ENCODE data around the gene ABHD17A.
A peak's percentile ranks its signal among the peaks of the same experiment; 100 is the strongest.
"Not testable (repeated sequence)": the region's sequence is repeated elsewhere in the genome, so short reads cannot be mapped to it uniquely, and the experiment has no call there.

Gene ABHD17A

GRCh38 chr19:1880611-1881392 is 4.5 kb downstream of the ABHD17A start:
- no peak for DNase-seq

GRCh38 chr19:1879982-1880381 is 5.3 kb downstream of the ABHD17A start:
- DNase-seq = not testable (repeated sequence)

- DNase-seq = not testable (repeated sequence)
These were observed 6.7 kb downstream of the ABHD17A start for GRCh38 chr19:1878583-1878982.

GRCh38 chr19:1877280-1877660 is 8.0 kb downstream of the ABHD17A start:
- not testable (repeated sequence) for DNase-seq

- DNase-seq = not testable (repeated sequence)
These were observed 8.6 kb downstream of the ABHD17A start for GRCh38 chr19:1876496-1877279.

- DNase-seq = peak; percentile 85
These were observed 9.4 kb downstream of the ABHD17A start for GRCh38 chr19:1875646-1876495.

GRCh38 chr19:1875265-1875645 is 10.0 kb downstream of the ABHD17A start:
- not testable (repeated sequence) for DNase-seq

GRCh38 chr19:1874554-1875185 is 10.6 kb downstream of the ABHD17A start:
- no peak for DNase-seq

- no peak for DNase-seq
These were observed 11.5 kb downstream of the ABHD17A start for GRCh38 chr19:1873524-1874473.

GRCh38 chr19:1872807-1873523 is 12.3 kb downstream of the ABHD17A start:
- DNase-seq = no peak

- no peak for DNase-seq
These were observed 13.7 kb downstream of the ABHD17A start for GRCh38 chr19:1871630-1872029.

GRCh38 chr19:1871140-1871597 is 14.1 kb downstream of the ABHD17A start:
- no peak for DNase-seq

- DNase-seq = no peak
These were observed 16.3 kb downstream of the ABHD17A start for GRCh38 chr19:1868971-1869370.

GRCh38 chr19:1867349-1867724 is 18.0 kb downstream of the ABHD17A start:
- no peak for DNase-seq

GRCh38 chr19:1866693-1867348 is 18.5 kb downstream of the ABHD17A start:
- no peak for DNase-seq

- DNase-seq = no peak
These were observed 19.9 kb downstream of the ABHD17A start for GRCh38 chr19:1865172-1866010.

GRCh38 chr19:1864480-1865171 is 20.7 kb downstream of the ABHD17A start:
- no peak for DNase-seq

- DNase-seq = peak; percentile 99
These were observed 21.4 kb downstream of the ABHD17A start for GRCh38 chr19:1863638-1864479.
